Sciatic nerve (tissue), 2 donors: ENCODE results near the gene PAXIP1. TPM values are rescaled to one million over a fixed set of nuclear protein-coding genes. Genes with fewer than 3 reads are reported as not detected.
A peak's percentile ranks its signal among the peaks of the same experiment; 100 is the strongest.
"Not testable (repeated sequence)": the region's sequence is repeated elsewhere in the genome, so short reads cannot be mapped to it uniquely, and the experiment has no call there.

ENCODE experiments used
- ATAC-seq: fragments of 200-7000 bp; cut with Tn5 transposase; one replicate; pipeline ENCODE4 v1.9.1; 2020; ENCODE audit warnings: mild to moderate bottlenecking, moderate library complexity
- DNase-seq: peaks from one replicate; pipeline ENCODE4 v3.0.0-alpha.2; 2020; ENCODE audit warnings: low spot score
- intact Hi-C: fragments of 100-400 bp; cut with DNase I; formaldehyde crosslinking; loops from one replicate; pipeline ENCODE4 v1.14.2; 2022
- total RNA-seq: library from RNA; stranded (reverse); fragmentation: NEBNext Ultra II Directional; extraction: Animal tissue kit (Norgen Biotek cat#: 25700); gene quantifications from one replicate; pipeline ENCODE4 v1.2.1, GENCODE V29; 2021
- donor health status: DM: no; HTN: no; CAD: no.
- donor health status: DM: no; HTN: no; CAD: no.

Gene PAXIP1
- total RNA-seq, 1 donor from 2014 or later, result 14.0 TPM

- DNase-seq (peak; percentile 72), ATAC-seq (no peak)
- intact Hi-C loops, result no loop called here
Observed at GRCh38 chr7:154953006-154953684, 49.8 kb downstream of the PAXIP1 start.

- no peak for ATAC-seq
- no peak for DNase-seq
- intact Hi-C loops, result no loop called here
Observed at GRCh38 chr7:154950960-154951359, 52.0 kb downstream of the PAXIP1 start.

- DNase-seq (no peak), ATAC-seq (no peak)
- intact Hi-C loops, result no loop called here
Observed at GRCh38 chr7:154947604-154948003, 55.3 kb downstream of the PAXIP1 start.

- ATAC-seq (no peak), DNase-seq (no peak)
- intact Hi-C loops, result no loop called here
Observed at GRCh38 chr7:154946166-154946565, 56.8 kb downstream of the PAXIP1 start.

- intact Hi-C loops, result no loop called here
- ATAC-seq, result no peak
- DNase-seq, result no peak
Observed at GRCh38 chr7:154943906-154944305, 59.0 kb downstream of the PAXIP1 start.

DNA sequence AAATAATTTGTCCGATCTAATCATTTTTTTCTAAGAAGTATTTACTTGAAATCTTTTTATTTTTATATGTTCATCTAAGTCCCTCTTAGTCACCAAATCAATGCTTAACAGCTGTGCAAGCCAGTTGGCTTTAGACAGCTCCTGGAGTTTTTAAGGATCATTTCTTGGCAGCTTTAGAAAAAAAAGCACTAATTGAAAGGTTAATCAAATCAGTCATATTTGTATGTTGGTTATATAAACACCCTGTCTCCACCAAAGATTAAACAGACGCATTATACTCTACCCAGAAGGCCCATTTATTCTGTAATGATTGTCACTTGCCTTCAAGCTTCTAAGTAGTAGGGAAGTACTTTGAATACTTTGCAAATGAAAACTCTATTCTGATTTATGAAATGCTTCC, 60.2 kb downstream of the PAXIP1 start:
- no peak for DNase-seq
- no peak for ATAC-seq
- intact Hi-C loops, result no loop called here

- intact Hi-C loops, result no loop called here
- DNase-seq (no peak), ATAC-seq (no peak)
Observed at GRCh38 chr7:154937837-154938236, 65.1 kb downstream of the PAXIP1 start.

DNA sequence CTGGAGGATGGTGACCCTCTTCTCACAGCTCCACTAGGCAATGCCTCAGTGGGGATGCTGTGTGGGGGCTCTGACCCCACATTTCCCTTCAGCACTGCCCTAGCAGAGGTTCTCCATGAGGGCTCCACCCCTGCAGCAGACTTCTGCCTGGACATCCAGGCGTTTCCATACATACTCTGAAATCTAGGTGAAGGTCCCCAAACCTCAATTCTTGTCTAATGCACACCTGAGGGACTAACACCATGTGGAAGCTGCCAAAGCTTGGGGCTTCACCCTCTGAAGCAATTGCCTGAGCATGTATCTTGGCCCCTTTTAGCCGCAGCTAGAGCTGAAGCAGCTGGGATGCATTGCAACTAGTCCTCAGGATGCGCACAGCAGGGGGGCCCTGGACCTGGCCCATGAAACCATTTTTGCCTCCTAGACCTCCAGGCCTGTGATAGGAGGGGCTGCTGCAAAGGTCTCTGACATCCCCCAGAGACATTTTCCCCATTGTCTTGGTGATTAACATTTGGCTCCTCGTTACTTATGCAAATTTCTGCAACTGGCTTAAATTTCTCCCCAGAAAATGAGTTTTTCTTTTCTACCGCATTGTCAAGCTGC, 68.5 kb downstream of the PAXIP1 start:
- intact Hi-C loops, DNase-seq, ATAC-seq: not testable (repeated sequence)

GRCh38 chr7:154931906-154932305, 71.0 kb downstream of the PAXIP1 start:
- ATAC-seq (no peak), DNase-seq (no peak)
- intact Hi-C loops, result no loop called here

DNA sequence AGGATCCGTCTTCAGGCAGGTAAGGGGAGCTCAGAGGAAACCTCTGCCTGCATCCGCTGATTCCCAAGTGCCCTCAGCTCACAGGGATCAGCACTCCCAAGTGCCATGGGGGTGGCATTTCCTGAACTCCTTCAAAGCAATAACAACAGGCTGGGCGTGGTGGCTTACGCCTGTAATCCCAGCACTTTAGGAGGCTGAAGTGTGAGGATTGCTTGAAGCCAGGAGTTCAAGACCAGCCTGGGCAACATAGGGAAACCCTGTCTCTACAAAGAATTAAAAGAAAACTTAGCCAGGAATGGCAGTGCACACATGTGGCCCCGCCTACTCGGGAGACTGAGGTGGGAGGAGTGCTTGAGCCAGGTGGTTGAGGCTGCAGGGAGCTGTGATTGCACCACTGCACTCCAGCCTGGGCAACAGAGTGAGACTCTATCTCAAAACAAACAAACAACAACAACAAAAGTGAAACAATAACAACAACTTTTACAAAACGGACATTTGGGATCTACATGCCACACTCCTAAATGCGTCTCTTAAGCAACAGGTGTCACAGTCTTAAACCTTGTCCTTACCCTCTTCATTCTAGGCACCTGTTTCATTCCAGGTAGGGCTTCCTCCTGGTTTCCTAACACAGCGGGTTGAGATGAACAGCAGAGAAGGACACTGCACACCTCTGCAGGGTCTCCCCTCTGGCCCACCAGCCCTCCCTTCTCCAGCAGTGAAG, 73.8 kb downstream of the PAXIP1 start:
- intact Hi-C loops, result no loop called here
- no peak for ATAC-seq
- no peak for DNase-seq

GRCh38 chr7:154928136-154929005, 74.6 kb downstream of the PAXIP1 start:
- ATAC-seq (peak; percentile 94), DNase-seq (no peak)
- intact Hi-C loops, result no loop called here

- DNase-seq (peak; percentile 89), ATAC-seq (peak; percentile 91)
- intact Hi-C loops, result no loop called here
Observed at GRCh38 chr7:154927624-154928125, 75.2 kb downstream of the PAXIP1 start.

- DNase-seq, intact Hi-C loops, ATAC-seq: not testable (repeated sequence)
Observed at GRCh38 chr7:154922472-154922871, 80.5 kb downstream of the PAXIP1 start.

DNA sequence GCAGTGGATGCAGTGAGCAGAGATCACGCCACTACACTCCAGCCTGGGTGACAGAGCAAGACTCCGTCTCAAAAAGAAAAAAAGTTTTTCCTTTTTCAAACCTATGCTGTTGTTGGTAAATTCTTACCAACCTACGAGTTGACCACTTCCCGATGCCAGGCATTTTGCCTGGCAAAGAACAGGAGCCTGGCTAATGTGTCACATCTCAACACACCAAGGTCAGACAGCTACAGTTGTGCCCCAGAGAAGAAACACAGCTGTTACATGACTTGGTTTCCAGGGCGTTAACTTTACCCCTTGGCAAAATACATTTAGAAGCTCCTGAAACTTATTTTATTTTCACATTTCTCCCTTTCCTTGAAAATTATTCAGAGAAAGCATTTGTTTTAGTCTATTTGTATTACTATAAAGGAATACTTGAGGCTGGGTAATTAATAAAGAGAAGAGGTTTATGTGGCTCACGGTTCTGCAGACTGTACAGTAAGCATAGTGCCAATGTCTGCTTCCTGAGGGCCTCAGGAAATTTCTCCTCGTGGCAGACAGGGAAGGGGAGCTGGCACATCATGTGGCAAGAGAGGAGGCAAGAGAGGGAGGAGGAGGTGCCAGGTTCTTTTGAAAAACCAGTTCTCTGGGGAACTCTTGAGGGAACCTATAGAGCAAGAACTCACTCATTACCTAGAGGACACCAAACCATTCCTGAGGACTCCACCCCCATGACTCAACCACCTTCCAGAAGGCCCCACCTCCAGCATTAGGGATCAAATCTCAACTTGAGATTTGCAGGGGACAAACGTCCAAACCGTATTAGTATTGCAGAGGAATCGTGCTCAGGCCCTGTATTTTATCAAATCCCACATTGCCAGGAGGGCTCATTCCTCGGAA, 83.3 kb downstream of the PAXIP1 start:
- no peak for DNase-seq
- no peak for ATAC-seq
- intact Hi-C loops, result loop anchor here (10.0 kb wide), 1 partner anchor 445 kb away; no protein-coding TSS in a partner anchor

GRCh38 chr7:154918741-154919140, 84.2 kb downstream of the PAXIP1 start:
- intact Hi-C loops, result loop anchor here (10.0 kb wide), 1 partner anchor 446 kb away; no protein-coding TSS in a partner anchor

GRCh38 chr7:154918266-154918665, 84.7 kb downstream of the PAXIP1 start:
- intact Hi-C loops, result loop anchor here (10.0 kb wide), 1 partner anchor 447 kb away; no protein-coding TSS in a partner anchor
- no peak for DNase-seq
- ATAC-seq, result no peak

More at GRCh38 chr7:154918741-154919140, 84.2 kb downstream of the PAXIP1 start:
- DNase-seq (no peak), ATAC-seq (no peak)

GRCh38 chr7:154917808-154918160, 85.1 kb downstream of the PAXIP1 start:
- no peak for ATAC-seq
- no peak for DNase-seq
- intact Hi-C loops, result loop anchor here (10.0 kb wide), 1 partner anchor 447 kb away; no protein-coding TSS in a partner anchor
